ENCODE data around the gene GOLGA2. TPM values are rescaled to one million over a fixed set of nuclear protein-coding genes. Genes with fewer than 3 reads are reported as not detected.
"Not testable (repeated sequence)": the region's sequence is repeated elsewhere in the genome, so short reads cannot be mapped to it uniquely, and the experiment has no call there.

GOLGA2 gene
- total RNA-seq, 2 donors from 2014 or later = 85.6 to 113 TPM

GRCh38 chr9:128247226-128247803, 28.5 kb downstream of the GOLGA2 start:
- intact Hi-C loops (cut with DNase I) = no loop called here
- ATAC-seq (no peak), DNase-seq (no peak)

DNA sequence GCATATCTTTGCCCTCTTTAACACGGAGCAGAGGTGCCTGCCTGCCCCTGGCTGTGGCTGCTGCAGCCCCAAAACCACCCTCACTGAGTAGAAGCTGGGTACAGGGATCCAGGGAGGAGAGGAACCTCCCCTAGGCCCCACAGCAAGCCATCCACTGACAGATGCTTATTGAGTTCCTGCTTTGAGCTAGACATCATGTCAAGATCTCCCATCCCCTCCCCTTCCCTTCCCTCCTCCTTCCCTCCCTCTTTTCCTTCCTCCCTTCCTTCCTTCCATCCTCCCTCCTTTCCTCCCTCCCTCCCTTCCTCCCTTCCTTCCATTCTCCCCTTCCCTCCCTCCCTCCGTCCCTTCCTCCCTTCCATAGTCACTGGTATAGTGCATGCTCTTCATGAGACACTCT, 29.3 kb downstream of the GOLGA2 start:
- intact Hi-C loops (cut with DNase I) = no loop called here
- no peak for ATAC-seq

GRCh38 chr9:128245421-128246151, 30.2 kb downstream of the GOLGA2 start:
- peak in 1 of 2 donors; percentile 35 for ATAC-seq
- intact Hi-C loops (cut with DNase I) = no loop called here
- DNase-seq = peak; percentile 70

More for the DNA sequence above, 29.3 kb downstream of the GOLGA2 start:
- no peak for DNase-seq

- intact Hi-C loops (cut with DNase I) = no loop called here
- peak; percentile 79 to 82 for ATAC-seq
- peak; percentile 86 for DNase-seq
Observed at GRCh38 chr9:128244837-128245231, 31.0 kb downstream of the GOLGA2 start.

GRCh38 chr9:128244091-128244836, 31.5 kb downstream of the GOLGA2 start:
- ATAC-seq (peak; percentile 3 to 6), DNase-seq (no peak)
- intact Hi-C loops (cut with DNase I) = no loop called here

DNA sequence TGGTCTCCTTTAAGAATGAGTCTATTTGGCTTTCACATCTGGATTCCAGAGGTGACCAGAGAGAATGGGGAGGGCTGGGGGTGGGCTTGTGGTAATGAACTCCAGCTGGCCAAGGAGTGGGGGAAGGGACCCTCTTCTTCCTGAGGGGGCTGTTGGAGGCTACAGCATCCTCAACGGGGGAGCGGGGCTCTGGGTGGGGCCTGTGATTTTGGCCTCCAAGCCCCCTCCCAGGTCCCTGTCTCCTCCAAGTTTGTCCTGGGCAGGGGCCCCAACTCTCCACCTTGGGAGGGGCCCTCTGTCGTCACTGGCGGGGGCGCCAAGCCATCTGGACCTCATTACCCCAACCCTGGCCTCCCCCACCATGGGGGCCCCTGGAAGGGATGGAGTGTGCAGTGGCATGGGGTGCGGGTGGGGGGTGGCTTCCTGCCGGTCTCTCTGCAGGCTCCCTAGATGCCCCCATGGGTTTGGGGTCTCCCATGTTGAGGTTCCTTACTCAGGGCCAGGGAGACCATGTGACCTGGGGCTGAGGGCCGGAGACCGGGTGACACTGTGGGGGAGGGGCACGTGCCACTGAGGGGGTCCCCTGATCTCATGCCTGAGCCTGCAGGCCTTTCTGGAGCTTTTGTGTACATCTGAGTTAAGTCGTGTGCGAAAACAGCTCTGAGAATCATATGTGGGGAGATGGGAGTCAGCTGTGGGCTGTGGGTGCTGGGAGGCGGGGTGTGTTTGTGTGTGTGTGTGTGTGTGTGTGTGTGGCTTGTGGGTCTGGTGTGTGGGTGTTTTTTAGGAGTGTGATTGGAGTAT, 32.4 kb downstream of the GOLGA2 start:
- no peak for DNase-seq
- intact Hi-C loops (cut with DNase I) = no loop called here
- peak; percentile 9 to 41 for ATAC-seq

DNA sequence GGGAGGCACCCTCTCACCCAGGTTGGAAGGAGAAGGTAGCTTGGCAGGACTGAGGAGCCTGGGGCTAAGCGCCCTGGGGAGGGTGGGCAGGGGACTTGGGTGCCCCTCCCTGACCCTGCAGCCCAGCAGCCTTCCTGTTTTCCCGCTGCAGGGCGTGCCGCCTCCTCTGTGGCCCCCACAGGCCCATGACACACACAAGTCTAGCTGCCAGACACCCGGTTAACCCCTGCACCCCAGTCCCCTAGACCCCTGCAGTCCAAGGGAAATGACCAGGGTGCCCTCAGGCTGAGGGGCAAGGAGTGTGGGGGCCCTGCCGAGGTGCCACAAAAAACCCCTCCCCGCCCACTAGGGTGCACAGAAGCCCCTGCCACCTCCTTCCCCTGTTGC, 33.0 kb downstream of the GOLGA2 start:
- peak in 1 of 2 donors; percentile 27 for ATAC-seq
- peak; percentile 50 for DNase-seq
- intact Hi-C loops (cut with DNase I) = no loop called here

DNA sequence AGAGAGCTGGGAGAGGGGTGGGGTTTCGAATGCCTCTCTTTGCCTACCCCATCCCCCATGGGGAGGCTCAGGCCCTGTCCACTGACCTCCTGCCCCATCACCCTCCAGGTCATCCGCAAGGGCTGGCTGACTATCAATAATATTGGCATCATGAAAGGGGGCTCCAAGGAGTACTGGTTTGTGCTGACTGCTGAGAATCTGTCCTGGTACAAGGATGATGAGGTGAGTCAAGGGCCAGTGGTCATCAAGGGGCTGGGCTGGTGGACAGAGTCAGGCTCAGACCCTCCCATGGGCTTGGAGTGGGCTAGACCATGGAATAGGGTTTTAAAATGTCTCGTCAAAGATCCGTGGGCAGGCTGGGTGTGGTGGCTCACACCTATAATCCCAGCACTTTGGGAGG, 33.7 kb downstream of the GOLGA2 start:
- DNase-seq = no peak
- ATAC-seq = no peak
- intact Hi-C loops (cut with DNase I) = no loop called here

- peak in 1 of 2 donors; percentile 15 for ATAC-seq
- intact Hi-C loops (cut with DNase I) = no loop called here
- no peak for DNase-seq
Observed at GRCh38 chr9:128233817-128234406, 41.9 kb downstream of the GOLGA2 start.

GRCh38 chr9:128232528-128233428, 43.0 kb downstream of the GOLGA2 start:
- ATAC-seq = peak; percentile 38 to 40
- no peak for DNase-seq
- intact Hi-C loops (cut with DNase I) = no loop called here

DNA sequence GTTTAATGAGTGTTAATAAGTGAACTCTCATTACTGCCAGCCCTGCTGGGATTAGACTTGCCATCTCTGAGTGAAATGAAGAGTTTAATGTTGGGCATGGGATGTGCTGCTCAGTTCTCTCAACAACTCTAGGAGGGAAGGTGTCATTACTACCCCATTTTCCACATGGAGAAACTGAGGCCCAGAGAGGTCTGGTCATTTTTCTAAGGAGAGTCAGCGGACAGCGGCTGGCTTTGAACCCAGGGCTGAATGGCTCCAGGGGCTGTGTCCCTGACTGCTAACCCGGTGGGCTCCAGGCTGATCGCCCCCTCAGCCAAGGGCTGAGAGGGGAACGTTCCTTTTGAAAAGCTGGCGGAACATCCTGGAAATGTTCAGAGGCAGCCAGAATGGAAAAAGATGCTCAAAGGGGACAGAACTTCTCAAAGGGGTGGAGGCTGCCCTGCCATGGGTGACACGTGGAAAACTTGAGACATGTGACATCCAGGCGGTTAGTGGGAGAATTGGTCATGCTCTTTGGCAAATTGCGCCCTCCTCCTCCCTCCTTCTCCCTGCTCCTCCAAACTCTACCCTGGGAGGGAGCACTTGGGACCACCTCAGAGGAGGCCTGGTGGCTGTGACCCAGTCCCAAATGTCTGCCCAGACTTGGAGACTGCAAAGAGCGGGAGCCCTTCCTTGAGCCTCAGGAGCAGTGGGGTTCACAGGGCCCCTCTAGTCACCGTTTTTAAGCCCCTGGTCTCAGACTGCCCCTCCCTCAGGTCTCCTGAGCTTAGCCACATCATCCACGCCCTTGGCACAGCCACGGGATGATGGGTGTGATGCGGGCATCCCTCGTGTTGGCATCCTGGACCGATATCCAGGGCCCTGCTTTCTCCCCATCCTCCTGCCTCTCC, 43.9 kb downstream of the GOLGA2 start:
- DNase-seq (no peak), ATAC-seq (peak in 1 of 2 donors; percentile 31)
- intact Hi-C loops (cut with DNase I) = no loop called here

GRCh38 chr9:128230897-128231296, 44.9 kb downstream of the GOLGA2 start:
- ATAC-seq; intact Hi-C loops (cut with DNase I); DNase-seq: not testable (repeated sequence)

GRCh38 chr9:128226412-128226801, 49.4 kb downstream of the GOLGA2 start:
- DNase-seq = no peak
- intact Hi-C loops (cut with DNase I) = no loop called here
- no peak for ATAC-seq

- DNase-seq (no peak), ATAC-seq (no peak)
- intact Hi-C loops (cut with DNase I) = no loop called here
Observed at GRCh38 chr9:128225770-128226411, 49.9 kb downstream of the GOLGA2 start.

DNA sequence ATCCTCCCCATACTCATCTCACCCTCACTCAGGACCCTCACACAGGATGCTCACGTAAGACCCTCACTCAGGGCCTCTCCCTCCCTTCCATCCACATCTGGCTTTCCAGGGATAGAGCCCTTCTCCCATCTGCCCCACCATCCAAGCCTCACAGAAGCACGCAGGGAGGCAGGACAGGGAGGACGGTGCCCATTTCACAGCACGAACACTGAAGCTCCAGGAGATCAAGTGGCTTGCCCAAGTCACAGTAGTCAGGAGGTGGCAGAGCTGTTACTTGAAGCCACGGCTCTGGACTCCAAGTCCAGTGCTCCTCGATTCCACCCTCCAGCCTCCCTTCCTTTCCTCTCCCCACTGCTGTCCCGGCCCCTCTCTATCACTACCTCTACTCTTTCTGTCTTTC, 50.9 kb downstream of the GOLGA2 start:
- DNase-seq (no peak), ATAC-seq (no peak)
- intact Hi-C loops (cut with DNase I) = no loop called here

DNA sequence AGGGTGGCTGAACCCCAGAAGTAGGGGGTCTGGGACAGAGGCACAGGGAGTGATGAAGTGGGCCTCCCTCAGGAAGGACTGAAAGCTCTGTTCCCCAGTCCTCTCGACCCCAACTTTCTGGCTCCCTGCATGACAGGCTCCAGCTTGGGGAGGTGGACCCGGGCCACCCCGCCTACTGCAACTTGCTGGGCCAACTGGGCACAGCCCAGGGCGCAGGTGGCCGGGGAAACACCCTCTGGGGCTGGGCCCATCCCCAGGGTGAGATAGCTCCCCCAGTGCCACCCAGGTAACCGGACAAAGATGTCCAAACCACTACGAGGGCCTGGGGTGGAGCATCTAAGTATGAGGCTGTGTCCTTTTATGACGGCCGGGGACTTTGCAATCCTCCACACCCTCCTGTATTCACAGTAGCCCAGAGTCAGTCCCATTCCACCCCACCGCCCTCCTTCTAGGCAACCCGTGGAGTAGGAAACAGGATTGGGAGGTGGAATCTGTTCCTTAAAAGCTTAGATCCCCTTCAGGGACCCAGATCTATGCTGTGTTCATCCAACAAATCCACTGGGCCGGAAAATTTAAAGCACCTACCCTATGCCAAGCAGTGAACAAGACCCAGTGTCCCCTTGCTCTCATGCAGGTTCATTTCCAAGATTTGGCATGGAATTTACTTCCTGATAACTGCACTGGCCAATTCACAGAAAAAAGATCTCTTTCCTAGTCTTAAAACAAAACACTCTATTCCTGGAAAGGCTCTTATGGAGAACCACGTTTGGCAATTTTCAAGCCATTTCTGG, 52.7 kb downstream of the GOLGA2 start:
- ATAC-seq (no peak), DNase-seq (no peak)
- intact Hi-C loops (cut with DNase I) = no loop called here

Data from left cardiac atrium (tissue), 4 donors.